Jurkat, Clone E6-1 (cell line): ENCODE data around the gene SCNN1A.

ENCODE experiments used
- DNase-seq: peaks from one replicate; pipeline ENCODE4 v3.0.0-alpha.2; 2011; ENCODE audit warnings: low read depth, low spot score
- H3K4me3 ChIP-seq: 2 replicates; pipeline ENCODE4 v1.5.1; 2011; ENCODE audit warnings: mild to moderate bottlenecking, low read length, control low read depth, moderate library complexity

SCNN1A gene

GRCh38 chr12:6311822-6312528 lies 63.4 kb downstream of the SCNN1A start:
- DNase-seq: no peak
- no peak overlapping the region for H3K4me3 ChIP-seq

GRCh38 chr12:6310771-6311610 lies 64.4 kb downstream of the SCNN1A start:
- no peak for DNase-seq
- no peak overlapping the region for H3K4me3 ChIP-seq

- DNase-seq: no peak
- H3K4me3 ChIP-seq: no peak overlapping the region
Measured at GRCh38 chr12:6307529-6307928, 67.8 kb downstream of the SCNN1A start.

- no peak for DNase-seq
- H3K4me3 ChIP-seq: no peak overlapping the region
Measured at GRCh38 chr12:6306599-6307220, 68.7 kb downstream of the SCNN1A start.

- H3K4me3 ChIP-seq: no peak overlapping the region
- DNase-seq: no peak
Measured at GRCh38 chr12:6306151-6306550, 69.2 kb downstream of the SCNN1A start.

- DNase-seq: no peak
- no peak overlapping the region for H3K4me3 ChIP-seq
Measured at GRCh38 chr12:6303071-6303470, 72.3 kb downstream of the SCNN1A start.

- DNase-seq: no peak
- no peak overlapping the region for H3K4me3 ChIP-seq
Measured at GRCh38 chr12:6302621-6303020, 72.7 kb downstream of the SCNN1A start.

GRCh38 chr12:6301721-6302120 lies 73.6 kb downstream of the SCNN1A start:
- no peak overlapping the region for H3K4me3 ChIP-seq
- no peak for DNase-seq

- H3K4me3 ChIP-seq: no peak overlapping the region
- no peak for DNase-seq
Measured at GRCh38 chr12:6297170-6297569, 78.2 kb downstream of the SCNN1A start.
